ENCODE results near the gene TP53I11.

TP53I11 gene

DNA sequence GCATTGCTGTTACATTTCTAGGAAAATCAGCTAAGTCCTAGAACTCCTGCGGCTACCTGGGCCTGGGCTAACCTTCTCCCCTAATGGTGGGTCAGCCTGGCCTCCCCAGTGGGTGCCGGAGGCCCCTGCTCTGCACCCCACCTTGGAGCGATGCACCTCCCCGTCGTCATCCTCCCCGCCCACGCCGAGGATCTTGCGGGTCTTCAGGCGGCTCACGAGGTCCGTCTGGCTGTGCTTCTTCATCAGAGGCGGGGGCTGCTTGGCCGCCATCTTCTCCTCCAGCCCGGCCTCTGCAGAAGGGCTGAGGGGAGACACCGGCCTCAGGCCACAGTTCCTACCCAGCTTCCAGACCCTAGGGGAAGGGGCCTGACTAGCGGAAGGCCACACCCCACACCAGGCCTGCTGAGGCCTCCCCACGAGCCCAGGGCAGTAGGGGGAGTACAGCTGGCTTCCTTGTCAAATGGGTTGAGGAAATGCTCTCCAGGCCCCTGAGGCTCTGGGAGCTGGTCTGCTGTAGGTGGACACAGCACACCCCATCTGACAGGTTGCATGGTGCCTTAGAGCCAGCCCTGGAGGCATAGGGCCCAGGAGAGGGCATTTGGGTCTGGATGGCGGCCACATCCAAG is 12.5 kb downstream of the TP53I11 start:
- no peak for DNase-seq

DNA sequence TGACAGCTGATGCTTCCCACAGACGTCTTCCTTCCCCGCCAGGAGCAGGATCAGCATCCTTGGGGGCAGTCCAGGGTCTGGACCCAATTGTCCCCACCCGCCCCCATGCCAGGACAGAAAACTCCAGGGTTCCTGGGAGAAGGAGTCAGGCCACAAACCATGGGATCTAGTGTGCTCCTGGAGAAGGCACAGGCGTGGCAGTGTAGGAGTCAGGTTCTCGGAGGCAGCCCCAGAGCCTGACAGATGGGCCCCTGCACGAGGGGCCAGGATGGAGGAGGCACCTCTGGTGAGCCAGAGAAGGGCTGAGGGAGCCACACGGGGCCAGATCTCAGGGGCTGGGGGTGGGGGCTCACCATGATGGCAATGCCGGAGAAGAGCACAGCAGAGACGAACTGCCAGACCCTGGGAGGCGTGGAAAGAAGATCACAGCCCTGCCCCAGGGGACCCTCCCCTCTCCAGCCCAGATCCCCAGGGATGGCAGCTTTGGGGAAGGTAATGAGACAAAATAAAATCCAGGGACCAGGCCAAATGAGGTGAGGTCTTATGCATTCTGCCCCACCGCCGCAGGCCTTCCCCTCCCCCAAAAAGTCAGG is 13.6 kb downstream of the TP53I11 start:
- DNase-seq, result peak in 1 of 2 experiments; percentile 57

DNA sequence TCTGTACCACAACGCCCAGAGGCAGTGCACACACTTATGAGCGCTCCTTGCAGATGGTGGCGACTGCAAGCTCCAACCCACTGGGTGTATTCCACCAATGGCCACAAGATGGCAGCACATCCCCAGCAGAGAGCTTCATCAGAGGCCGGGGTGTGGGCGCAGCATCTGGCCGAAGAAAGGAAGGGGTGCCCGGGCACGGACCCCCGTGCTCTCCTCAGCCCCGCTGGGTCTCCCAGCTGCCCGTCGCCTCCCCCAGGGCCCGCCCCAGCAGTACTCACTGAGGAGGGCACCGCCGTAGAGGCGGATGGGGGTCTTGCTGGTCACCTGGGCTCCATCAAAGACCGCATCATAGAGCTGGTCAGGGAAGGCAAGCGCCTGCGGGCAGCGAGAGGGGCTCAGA is 14.2 kb downstream of the TP53I11 start:
- peak; percentile 86 to 91 for DNase-seq

DNA sequence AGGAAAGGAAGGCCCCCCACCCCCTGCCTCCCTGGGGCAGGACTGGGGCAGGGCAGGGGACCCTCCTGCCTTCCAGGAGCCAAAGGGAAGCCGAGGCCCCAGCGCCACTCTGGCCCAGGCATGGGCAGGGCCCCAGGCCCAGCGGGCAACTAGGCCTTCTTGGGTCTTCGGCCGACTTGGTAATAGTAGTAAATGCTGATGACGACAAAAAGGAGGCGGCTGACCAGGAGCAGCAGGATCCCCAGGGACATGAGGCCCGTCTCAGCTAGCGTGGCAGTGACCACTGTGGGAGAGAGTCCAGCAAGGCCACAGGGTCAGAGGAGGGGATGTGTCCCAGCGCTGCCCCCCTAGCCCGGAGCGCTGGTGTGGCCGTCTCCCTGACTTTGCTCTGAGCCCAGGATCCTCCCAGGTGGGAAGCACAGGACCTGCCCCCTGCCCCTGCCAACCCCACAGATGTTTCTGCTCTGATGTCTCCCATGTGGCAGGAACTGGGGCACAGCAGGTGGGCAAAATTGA is 15.9 kb downstream of the TP53I11 start:
- no peak for DNase-seq

DNA sequence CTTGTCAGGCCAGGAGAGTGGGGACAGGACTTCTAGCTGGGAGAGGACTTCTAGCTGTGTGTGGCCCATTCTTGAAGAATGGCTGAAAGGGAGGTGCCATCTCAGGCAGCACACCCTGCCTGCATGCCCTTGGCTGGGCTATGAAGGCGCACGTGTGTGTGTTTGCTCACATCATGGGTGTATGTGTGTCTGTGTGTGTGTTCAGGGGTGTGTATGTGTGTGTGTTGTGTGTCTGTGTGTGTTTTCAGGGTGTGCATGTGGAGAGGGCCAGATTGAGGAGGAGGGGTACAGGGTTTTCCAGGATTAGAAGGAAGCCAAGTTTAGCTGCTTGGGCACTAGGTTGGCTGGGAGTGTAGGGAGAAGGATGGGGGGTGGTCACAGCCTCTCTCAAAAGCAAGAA is 16.6 kb downstream of the TP53I11 start:
- no peak for DNase-seq

DNA sequence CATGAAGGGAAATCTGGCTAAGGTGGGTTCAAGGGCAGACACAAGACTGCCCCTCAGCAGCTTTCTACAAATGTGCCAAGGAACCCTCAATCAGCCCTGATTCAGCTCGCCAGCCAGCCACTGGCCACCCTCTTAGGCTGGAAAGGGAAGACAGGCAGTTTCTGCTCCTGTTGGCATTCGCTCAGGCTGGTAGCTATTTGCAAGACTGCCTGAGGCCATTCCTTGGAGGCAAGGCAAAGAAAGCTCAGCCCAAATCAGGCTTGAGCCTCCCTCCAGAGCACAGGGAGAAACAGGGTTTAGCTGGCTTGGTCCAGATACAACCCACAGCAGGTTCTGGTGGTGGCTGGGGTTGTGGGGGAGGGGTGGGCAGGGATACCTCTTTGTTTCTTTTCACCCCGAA is 19.2 kb downstream of the TP53I11 start:
- peak in 1 of 2 experiments; percentile 53 for DNase-seq

DNA sequence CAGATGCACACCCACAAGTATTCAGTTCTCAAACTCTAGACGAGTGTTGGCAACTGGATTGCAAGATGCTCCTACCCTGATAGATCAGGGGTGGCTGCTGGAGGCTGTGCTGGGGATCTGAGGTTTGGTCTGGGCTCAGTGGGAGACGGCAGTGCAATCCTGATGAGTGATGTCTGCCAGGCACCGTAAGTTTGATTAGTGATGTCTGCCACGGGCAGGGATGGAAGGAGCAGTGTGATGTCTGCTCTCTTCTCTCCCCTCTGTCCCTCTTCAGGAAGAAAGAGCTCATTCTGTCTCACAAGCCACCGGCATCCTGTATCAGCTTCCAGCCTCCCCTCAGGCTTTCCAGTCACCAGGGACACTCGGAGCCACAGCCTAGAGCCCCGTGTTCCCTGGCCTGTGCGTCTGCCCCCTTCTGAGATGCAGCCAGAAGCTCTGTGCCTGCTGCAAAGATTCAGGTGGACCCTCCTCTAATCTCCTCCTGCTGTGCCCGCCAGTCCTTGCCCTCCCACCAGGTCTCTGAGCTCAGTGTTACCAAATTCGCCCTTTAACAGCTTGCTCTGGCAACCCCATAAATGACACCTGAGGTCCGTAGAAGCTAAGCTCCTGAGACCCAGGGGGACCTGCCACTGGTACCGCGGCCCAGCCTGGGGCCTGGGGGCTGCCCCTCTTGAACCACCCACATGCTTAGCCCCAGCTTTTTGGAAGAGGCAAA is 19.9 kb downstream of the TP53I11 start:
- no peak for DNase-seq

DNA sequence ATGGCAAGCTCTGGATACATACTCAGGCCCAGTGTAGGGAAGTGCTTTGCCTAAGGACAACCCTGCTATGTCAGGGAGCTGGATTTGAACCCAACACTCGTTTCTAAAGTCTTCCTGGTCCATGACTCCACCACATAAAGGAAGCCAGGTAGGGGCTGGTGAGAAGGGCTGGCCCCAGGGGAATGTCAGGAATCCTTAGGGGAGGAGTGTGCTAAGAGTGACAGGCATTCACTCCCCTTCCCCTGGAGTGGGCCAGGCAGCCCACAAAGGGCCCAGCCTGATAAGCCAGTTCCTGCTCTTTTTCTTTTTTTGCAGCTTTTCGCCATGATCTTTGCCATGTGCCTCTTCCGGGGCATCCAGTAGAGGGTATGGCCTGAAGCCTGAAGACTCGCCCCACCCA is 21.9 kb downstream of the TP53I11 start:
- DNase-seq, result no peak

DNA sequence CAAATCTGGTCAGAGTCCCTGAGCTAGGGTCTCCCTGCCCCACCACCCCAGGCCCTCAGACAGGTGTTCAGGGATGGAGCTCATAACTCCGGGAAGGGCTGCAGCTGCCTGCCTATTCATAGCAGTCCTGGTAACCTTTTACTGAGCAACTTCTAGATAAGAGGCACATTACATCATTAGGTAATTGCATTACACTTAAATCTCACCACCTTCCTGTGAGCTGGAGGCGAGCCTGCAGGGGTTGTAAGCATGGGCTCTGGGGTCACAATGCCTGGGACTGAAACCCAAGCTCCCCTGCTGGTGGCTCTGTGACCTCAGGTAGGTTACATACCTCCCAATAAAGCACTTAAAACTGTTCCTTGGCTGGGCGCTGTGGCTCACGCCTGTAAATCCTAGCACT is 22.5 kb downstream of the TP53I11 start:
- DNase-seq, result no peak

DNA sequence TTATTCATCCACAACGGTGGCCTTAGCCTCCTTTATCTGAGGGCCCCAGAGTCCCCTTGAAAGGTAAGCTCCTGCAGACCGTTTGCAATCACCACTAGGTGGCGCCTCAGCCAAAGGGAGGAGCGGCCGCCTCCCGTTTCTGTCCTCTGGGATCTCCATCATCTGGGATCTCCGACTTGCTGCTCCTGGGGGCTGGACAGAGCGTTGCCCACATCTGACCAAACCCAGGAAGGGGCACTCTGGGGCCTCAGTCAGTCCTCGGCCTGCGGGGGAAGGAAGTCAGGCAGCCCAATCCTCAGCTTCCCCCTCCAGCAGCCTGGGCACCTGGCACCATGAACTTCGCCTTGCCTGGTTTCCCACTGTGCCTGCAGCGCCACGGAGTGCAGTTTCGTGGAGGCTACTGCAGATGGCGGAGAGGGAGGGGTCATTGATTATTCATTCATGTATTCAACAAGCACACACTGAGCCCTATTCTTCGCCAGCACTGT is 23.5 kb downstream of the TP53I11 start:
- DNase-seq, result peak; percentile 70 to 86

DNA sequence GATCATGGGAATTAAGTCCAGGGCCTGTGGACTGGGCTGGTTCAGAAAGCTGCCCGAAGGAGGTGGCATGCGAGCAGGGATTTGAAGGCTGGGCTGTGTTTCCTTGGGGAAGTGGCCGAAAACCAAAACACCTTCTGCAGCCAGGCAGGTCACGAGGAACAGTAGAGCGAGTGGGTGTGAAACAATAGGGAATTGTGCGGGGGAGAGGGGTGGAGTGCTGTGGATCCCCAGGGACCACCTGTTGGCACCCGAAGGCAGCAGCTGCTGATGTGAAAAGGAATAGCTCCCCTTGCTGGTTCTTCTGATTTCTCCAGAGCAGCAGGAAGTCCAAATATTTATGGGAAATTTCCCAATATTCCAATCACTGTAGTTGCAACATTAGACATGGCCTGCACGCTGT is 24.6 kb downstream of the TP53I11 start:
- no peak for DNase-seq

DNA sequence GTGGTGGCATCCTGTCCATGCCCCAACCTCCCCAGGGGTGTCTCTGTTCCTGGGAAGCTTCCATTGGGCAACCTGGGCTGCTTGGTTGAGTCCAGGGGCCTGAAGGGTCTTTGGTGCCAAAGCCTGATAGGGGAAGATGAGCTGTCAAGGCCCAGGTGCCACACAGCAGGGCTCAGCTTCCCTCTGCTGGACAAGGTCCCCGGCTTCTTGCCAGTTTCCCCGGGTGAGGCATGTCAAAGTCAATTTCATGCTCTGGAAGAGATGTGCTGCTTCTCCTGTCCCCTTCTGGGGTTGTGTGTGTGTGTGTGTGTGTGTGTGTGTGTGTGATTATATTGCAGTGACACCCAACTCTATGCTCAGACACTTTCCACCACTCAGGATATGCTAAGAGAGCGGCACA is 26.9 kb downstream of the TP53I11 start:
- peak; percentile 49 to 60 for DNase-seq

DNA sequence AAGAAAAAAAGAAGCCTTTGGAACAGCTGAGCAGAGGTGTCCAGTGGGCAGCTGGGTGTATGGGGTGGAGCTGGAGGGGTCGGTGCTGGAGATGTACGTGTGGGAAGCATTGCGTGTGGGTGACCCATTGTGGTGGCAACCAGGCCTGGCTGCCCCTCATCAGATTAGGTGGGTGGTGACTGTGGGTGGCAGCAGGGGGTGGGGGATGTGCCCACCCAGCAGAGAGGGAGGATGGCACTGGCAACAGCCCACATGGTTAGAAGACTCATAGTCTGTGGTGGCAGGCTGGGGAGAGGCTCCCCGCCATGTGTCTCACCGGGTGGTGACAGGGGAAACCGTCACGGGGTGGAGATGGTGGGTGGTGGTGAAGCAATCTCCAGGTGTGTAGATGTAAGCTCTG is 27.6 kb downstream of the TP53I11 start:
- no peak for DNase-seq

DNA sequence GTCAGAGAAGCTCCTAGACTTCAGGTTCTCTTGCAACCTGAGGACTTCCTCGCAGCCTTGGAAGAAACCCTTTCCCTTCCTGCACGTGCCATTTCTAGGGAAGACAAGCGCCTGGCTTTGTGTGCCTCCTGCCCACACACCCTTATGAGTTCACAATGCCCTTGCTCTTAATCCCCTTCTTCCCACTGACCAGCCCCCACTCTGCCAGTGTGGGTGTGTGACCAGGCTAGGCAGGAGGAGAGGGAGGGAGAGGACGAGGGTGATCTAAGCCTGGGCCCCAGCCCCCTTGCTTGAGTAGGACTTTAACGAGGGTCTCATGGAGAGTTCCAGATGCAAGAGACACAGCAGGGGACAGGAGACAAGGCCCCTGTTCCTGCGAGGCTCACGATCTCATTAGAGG is 30.2 kb downstream of the TP53I11 start:
- DNase-seq, result no peak

DNA sequence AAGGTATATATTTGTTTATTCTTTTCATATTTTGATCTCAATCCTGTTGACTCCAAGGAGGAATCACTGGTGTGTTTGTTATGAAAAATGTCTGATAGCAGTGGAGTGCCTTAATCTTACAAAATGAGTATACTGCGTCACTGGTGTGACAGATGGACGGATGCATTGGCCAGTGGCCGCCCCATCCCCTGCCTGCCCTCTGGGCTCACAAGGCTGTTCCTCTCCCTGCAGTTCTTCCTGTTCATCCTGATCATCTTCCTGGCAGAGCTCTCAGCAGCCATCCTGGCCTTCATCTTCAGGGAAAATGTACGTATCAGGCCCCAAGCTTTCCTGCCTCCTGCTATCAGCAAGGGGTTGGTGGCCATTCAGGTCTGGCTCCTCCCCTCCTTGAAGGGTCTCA is 32.9 kb downstream of the TP53I11 start:
- DNase-seq, result no peak

DNA sequence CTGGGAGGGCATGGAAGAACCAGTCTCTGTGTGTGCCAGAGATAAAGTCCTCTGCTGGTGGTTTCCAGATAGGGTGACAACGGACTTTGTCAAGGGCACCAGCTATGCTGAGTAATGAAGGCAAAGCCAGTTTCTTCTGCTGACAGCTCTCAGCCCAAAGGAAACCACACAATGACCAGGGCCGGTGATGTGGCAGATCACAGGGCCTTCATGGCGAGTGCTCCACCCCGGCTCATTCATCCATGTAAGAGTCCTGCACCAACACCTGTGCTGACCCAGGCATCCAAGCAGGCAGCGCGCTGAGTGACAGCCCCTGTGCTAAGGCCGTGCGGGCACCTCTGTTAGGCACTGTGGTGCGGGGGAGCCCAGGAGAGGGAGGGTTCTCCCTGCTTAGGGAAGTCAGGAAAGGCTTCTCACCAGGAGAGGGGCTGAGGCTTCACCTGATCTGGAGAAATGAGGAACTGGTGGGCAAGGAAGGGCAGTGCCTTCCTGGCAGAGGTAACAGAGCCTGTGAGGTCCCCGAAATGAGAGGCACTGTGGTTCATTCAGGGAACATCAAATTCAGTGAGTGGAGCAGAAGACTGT is 33.8 kb downstream of the TP53I11 start:
- DNase-seq, result no peak

DNA sequence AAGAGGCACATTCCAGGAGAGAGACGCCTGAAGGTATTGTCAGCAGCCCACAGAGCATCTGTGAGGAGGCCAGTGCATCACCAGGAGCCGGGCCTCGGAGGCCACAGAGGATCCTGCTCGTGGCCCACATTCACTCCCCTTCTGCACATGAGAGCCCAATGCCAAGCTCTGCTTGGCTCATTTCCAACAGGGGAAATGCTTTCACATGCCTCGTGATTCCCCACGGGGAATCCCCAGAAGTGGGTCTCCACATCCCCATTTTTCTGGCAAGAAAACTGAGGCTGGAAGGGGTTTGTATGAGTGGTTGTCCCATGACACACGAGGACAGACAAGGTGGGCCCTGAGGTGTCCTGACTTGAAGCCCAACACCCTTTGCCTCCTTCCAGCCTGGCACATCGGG is 34.4 kb downstream of the TP53I11 start:
- no peak for DNase-seq

DNA sequence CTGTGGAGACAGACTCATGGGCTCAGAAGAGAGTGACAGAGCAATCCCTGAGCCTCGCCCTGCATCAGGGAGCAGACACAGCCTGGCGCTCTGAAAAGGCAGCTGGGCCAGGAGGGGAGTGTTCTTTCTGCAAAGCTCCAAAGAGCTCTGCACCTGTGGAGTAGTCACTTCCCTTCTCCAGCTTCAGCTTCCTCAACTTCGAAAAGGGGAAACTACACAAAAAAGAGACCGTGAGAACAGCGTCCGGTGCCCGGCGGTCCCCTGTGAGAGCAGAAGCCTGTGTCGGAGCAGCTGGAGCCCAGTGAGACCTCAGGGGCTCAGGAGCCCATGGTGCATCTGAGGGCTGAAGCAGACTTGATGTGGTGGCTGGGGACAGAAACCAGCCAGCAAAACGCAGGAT is 35.1 kb downstream of the TP53I11 start:
- no peak for DNase-seq

DNA sequence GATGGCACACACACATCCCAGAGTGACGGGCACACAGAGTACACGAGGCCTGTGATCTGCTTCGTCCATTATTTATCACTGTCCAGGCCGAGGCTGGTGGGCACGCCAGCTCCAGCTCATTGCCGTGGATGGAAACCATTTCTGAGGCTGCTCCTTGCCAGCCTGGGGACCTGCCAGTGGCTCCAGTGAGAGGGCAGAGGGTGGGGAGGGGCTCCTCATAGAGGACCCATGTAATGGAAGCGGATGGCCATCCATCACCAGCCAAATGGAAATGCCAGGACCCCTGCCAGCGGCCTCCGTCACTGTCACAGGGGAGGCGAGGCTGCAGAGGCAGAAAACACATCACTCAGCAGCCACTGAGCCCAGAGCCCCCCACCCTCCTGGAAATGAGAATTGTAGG is 35.7 kb downstream of the TP53I11 start:
- no peak for DNase-seq

DNA sequence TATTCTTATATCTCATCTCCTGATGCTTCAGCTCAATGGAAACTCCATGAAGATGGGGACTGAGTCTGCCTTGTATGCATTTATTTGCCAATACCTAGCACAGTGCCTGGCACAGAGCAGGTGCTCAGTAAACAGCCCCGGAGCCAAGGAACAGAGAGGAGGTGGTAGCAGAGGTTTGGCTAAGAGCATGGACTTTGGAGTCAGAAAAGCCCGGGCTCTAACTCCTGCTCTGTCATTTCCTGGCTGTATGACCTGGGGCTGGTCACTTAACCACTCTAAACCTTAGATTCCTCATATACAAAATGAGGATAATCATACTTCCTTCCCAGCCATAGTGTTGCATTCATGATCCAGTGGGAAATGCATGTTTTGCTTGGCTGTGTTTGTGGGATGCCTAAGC is 36.6 kb downstream of the TP53I11 start:
- DNase-seq, result no peak

DNA sequence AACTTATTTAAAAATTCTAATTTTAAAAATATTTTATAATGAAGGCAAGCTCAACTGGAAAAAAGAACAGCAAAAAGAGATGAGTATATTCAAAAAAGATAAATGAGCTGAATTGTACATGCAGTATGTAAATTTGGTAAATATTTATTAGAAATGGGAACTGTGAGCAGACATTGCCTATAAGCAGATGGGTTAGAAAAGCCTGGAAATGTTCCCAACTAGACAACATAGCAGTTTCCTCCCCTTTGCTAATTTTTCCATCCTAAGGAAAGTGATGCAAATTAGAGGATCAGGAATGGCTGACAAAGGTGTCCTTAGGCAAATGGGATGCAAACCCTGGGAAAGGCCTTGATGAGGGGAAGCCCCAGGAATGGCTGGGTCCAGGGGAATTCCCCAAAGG is 37.2 kb downstream of the TP53I11 start:
- peak in 1 of 2 experiments; percentile 37 for DNase-seq

DNA sequence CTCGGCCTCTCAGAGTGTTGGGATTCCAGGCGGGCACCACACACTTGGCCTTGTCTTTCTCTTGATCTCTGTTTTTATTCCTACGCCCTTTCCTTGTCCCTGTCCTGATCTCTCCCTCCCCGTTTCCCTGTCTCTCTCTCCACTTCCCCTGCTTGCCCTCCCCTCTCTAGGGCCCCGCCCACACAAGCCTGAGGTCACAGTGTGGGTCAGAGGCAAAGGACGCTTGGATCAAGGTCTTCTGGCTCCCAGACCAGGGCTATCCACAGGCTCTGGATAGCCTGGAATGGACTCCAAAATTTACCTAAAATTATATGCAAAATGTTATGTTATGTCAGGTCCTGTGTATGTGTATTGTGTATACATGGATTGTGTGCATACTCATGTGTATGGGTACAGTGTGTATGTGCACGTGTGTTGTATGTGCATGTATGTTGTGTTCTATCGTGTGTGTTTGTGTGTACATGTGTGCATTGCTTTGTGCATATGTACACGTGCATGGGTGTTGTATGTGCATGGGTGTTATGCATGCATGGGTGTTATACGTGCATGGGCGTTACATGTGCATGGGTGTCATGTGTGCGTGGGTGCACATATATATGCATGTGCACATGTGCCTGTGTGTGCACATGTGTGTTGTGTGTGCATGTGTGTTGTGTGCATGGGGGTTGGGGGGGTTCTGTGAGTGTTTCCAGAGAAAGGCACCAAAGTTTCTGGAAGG is 38.3 kb downstream of the TP53I11 start:
- no peak for DNase-seq

All from NCI-H446 (cell line).